B cell (primary cell): ENCODE measurements around the gene PXMP4.

Source experiments
- EZH2 ChIP-seq: IDR thresholded peaks from 2 replicates; pipeline ENCODE4 v1.6.1; 2012; ENCODE audit warnings: borderline replicate concordance, low read depth, mild to moderate bottlenecking, moderate library complexity, low read length; ENCODE audit not compliant: insufficient read depth, poor library complexity, severe bottlenecking
- TF ChIP-seq, protein P1 (sequence below): fragments of 200-600 bp; IDR thresholded peaks from one replicate; pipeline ENCODE4 v1.8.0; 2022; ENCODE audit warnings: antibody characterized with exemption, mild to moderate bottlenecking

DNA sequence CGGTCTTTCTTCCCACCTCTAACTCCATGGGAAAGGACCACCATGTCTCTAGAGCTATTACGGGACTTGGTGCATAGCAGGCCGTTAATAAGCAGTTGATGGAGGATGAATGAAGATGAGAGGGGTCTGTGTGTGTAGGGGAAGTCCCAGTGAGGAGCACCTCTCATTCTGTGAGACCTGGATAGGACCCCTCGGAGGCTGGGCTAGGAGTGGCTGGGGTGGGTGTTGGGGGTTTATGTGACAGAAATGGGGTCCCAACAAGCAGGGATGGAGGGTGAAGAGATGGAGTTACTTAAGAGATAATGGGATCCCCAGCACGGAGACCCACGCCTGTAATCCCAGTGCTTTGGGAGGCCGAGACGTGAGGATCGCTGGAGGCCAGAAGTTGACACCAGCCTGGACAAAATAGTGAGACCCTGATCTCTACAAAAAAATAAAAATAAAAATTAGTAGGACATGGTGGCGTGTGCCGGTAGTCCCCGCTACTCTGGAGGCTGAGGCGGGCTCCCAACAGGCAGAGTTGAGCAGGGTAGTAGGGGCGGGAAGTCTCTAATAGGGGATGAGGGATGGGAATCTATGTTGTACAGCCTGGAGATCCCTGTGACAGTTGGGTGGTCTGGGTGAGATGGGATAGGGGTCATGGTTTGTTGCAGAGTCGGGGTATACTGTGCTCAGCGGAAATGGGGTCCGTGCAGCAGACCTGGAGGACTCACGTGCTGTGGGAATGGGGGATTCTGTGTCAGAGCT, 11.0 kb upstream of the PXMP4 start:
- TF ChIP-seq, protein P1, sequence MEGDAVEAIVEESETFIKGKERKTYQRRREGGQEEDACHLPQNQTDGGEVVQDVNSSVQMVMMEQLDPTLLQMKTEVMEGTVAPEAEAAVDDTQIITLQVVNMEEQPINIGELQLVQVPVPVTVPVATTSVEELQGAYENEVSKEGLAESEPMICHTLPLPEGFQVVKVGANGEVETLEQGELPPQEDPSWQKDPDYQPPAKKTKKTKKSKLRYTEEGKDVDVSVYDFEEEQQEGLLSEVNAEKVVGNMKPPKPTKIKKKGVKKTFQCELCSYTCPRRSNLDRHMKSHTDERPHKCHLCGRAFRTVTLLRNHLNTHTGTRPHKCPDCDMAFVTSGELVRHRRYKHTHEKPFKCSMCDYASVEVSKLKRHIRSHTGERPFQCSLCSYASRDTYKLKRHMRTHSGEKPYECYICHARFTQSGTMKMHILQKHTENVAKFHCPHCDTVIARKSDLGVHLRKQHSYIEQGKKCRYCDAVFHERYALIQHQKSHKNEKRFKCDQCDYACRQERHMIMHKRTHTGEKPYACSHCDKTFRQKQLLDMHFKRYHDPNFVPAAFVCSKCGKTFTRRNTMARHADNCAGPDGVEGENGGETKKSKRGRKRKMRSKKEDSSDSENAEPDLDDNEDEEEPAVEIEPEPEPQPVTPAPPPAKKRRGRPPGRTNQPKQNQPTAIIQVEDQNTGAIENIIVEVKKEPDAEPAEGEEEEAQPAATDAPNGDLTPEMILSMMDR: no peak
- no peak for TF ChIP-seq EZH2
